Measurements from ENCODE around the gene PIGQ.

Gene PIGQ

GRCh38 chr16:549544-550263, 20.1 kb upstream of the PIGQ start:
- Histone ChIP-seq H3K4me1 (ENCODE audit: control insufficient read depth, insufficient read depth, low read length) (no peaks in the 10 kb centered on the region), H3K36me3 (ENCODE audit: control insufficient read depth in 2 of 2, insufficient read depth in 2 of 2, low read length in 2 of 2) (peaks cover 0 to 5% of the 10 kb centered on the region in 2 donors), H3K9ac (ENCODE audit: low read length in 2 of 2) (no peak overlapping the region), H3K4me3 (ENCODE audit: low read length in 2 of 2) (no peak overlapping the region), H3K27ac (ENCODE audit: low read length) (no peak overlapping the region), H3K9me3 (ENCODE audit: control insufficient read depth in 2 of 2, low read length in 2 of 2) (no peaks in the 10 kb centered on the region), H3K27me3 (ENCODE audit: control insufficient read depth in 1 of 2, insufficient read depth in 2 of 2, low read length in 2 of 2) (no peaks in the 10 kb centered on the region)

GRCh38 chr16:551210-551609, 18.6 kb upstream of the PIGQ start:
- Histone ChIP-seq H3K9me3 (ENCODE audit: control insufficient read depth in 2 of 2, low read length in 2 of 2) (no peaks in the 10 kb centered on the region), H3K4me3 (ENCODE audit: low read length in 2 of 2) (no peak overlapping the region), H3K9ac (ENCODE audit: low read length in 2 of 2) (no peak overlapping the region), H3K4me1 (ENCODE audit: control insufficient read depth, insufficient read depth, low read length) (no peaks in the 10 kb centered on the region), H3K27ac (ENCODE audit: low read length) (no peak overlapping the region), H3K27me3 (ENCODE audit: control insufficient read depth in 1 of 2, insufficient read depth in 2 of 2, low read length in 2 of 2) (no peaks in the 10 kb centered on the region), H3K36me3 (ENCODE audit: control insufficient read depth in 2 of 2, insufficient read depth in 2 of 2, low read length in 2 of 2) (peaks cover 0 to 5% of the 10 kb centered on the region in 2 donors)

- Histone ChIP-seq H3K36me3 (ENCODE audit: control insufficient read depth in 2 of 2, insufficient read depth in 2 of 2, low read length in 2 of 2) (peaks cover 0 to 5% of the 10 kb centered on the region in 2 donors), H3K9ac (ENCODE audit: low read length in 2 of 2) (no peak overlapping the region), H3K9me3 (ENCODE audit: control insufficient read depth in 2 of 2, low read length in 2 of 2) (no peaks in the 10 kb centered on the region), H3K4me1 (ENCODE audit: control insufficient read depth, insufficient read depth, low read length) (no peaks in the 10 kb centered on the region), H3K4me3 (ENCODE audit: low read length in 2 of 2) (no peak overlapping the region), H3K27me3 (ENCODE audit: control insufficient read depth in 1 of 2, insufficient read depth in 2 of 2, low read length in 2 of 2) (no peaks in the 10 kb centered on the region), H3K27ac (ENCODE audit: low read length) (no peak overlapping the region)
Observed at GRCh38 chr16:552171-552570, 17.6 kb upstream of the PIGQ start.

- Histone ChIP-seq H3K4me1 (ENCODE audit: control insufficient read depth, insufficient read depth, low read length) (no peaks in the 10 kb centered on the region), H3K9me3 (ENCODE audit: control insufficient read depth in 2 of 2, low read length in 2 of 2) (no peaks in the 10 kb centered on the region), H3K9ac (ENCODE audit: low read length in 2 of 2) (no peak overlapping the region), H3K36me3 (ENCODE audit: control insufficient read depth in 2 of 2, insufficient read depth in 2 of 2, low read length in 2 of 2) (peaks cover 0 to 3% of the 10 kb centered on the region in 2 donors), H3K27ac (ENCODE audit: low read length) (no peak overlapping the region), H3K4me3 (ENCODE audit: low read length in 2 of 2) (no peak overlapping the region), H3K27me3 (ENCODE audit: control insufficient read depth in 1 of 2, insufficient read depth in 2 of 2, low read length in 2 of 2) (peaks cover 2% of the 10 kb centered on the region in 2 donors)
Observed at GRCh38 chr16:553601-554296, 16.0 kb upstream of the PIGQ start.

- Histone ChIP-seq H3K9me3 (ENCODE audit: control insufficient read depth in 2 of 2, low read length in 2 of 2) (no peaks in the 10 kb centered on the region), H3K36me3 (ENCODE audit: control insufficient read depth in 2 of 2, insufficient read depth in 2 of 2, low read length in 2 of 2) (peaks cover 0 to 3% of the 10 kb centered on the region in 2 donors), H3K4me3 (ENCODE audit: low read length in 2 of 2) (no peak overlapping the region), H3K27ac (ENCODE audit: low read length) (no peak overlapping the region), H3K4me1 (ENCODE audit: control insufficient read depth, insufficient read depth, low read length) (no peaks in the 10 kb centered on the region), H3K27me3 (ENCODE audit: control insufficient read depth in 1 of 2, insufficient read depth in 2 of 2, low read length in 2 of 2) (peaks cover 6 to 7% of the 10 kb centered on the region in 2 donors), H3K9ac (ENCODE audit: low read length in 2 of 2) (no peak overlapping the region)
Observed at GRCh38 chr16:554297-554621, 15.5 kb upstream of the PIGQ start.

GRCh38 chr16:554640-555365, 15.0 kb upstream of the PIGQ start:
- H3K36me3 ChIP-seq (ENCODE audit: control insufficient read depth in 2 of 2, insufficient read depth in 2 of 2, low read length in 2 of 2): peaks cover 0 to 3% of the 10 kb centered on the region in 2 donors
- no peak overlapping the region for H3K27ac ChIP-seq (ENCODE audit: low read length)
- peaks cover 2% of the 10 kb centered on the region for H3K4me1 ChIP-seq (ENCODE audit: control insufficient read depth, insufficient read depth, low read length)
- no peak overlapping the region for H3K4me3 ChIP-seq (ENCODE audit: low read length in 2 of 2)
- H3K9ac ChIP-seq (ENCODE audit: low read length in 2 of 2): no peak overlapping the region
- H3K27me3 ChIP-seq (ENCODE audit: control insufficient read depth in 1 of 2, insufficient read depth in 2 of 2, low read length in 2 of 2): peaks cover 11 to 12% of the 10 kb centered on the region in 2 donors
- H3K9me3 ChIP-seq (ENCODE audit: control insufficient read depth in 2 of 2, low read length in 2 of 2): no peaks in the 10 kb centered on the region

GRCh38 chr16:555528-556473, 14.0 kb upstream of the PIGQ start:
- Histone ChIP-seq H3K4me3 (ENCODE audit: low read length in 2 of 2) (no peak overlapping the region), H3K27me3 (ENCODE audit: control insufficient read depth in 1 of 2, insufficient read depth in 2 of 2, low read length in 2 of 2) (peaks cover 11 to 16% of the 10 kb centered on the region in 2 donors), H3K4me1 (ENCODE audit: control insufficient read depth, insufficient read depth, low read length) (peaks cover 4% of the 10 kb centered on the region), H3K9me3 (ENCODE audit: control insufficient read depth in 2 of 2, low read length in 2 of 2) (no peaks in the 10 kb centered on the region), H3K27ac (ENCODE audit: low read length) (no peak overlapping the region), H3K36me3 (ENCODE audit: control insufficient read depth in 2 of 2, insufficient read depth in 2 of 2, low read length in 2 of 2) (peaks cover 0 to 3% of the 10 kb centered on the region in 2 donors), H3K9ac (ENCODE audit: low read length in 2 of 2) (no peak overlapping the region)

- H3K9ac ChIP-seq (ENCODE audit: low read length in 2 of 2): no peak overlapping the region
- peaks cover 4% of the 10 kb centered on the region for H3K4me1 ChIP-seq (ENCODE audit: control insufficient read depth, insufficient read depth, low read length)
- no peak overlapping the region for H3K4me3 ChIP-seq (ENCODE audit: low read length in 2 of 2)
- peaks cover 17 to 24% of the 10 kb centered on the region in 2 donors for H3K27me3 ChIP-seq (ENCODE audit: control insufficient read depth in 1 of 2, insufficient read depth in 2 of 2, low read length in 2 of 2)
- H3K36me3 ChIP-seq (ENCODE audit: control insufficient read depth in 2 of 2, insufficient read depth in 2 of 2, low read length in 2 of 2): peaks cover 0 to 2% of the 10 kb centered on the region in 2 donors
- no peaks in the 10 kb centered on the region for H3K9me3 ChIP-seq (ENCODE audit: control insufficient read depth in 2 of 2, low read length in 2 of 2)
- H3K27ac ChIP-seq (ENCODE audit: low read length): no peak overlapping the region
Observed at GRCh38 chr16:556474-557173, 13.1 kb upstream of the PIGQ start.

- Histone ChIP-seq H3K4me1 (ENCODE audit: control insufficient read depth, insufficient read depth, low read length) (peaks cover 4% of the 10 kb centered on the region), H3K9me3 (ENCODE audit: control insufficient read depth in 2 of 2, low read length in 2 of 2) (no peaks in the 10 kb centered on the region), H3K36me3 (ENCODE audit: control insufficient read depth in 2 of 2, insufficient read depth in 2 of 2, low read length in 2 of 2) (no peaks in the 10 kb centered on the region), H3K4me3 (ENCODE audit: low read length in 2 of 2) (no peak overlapping the region), H3K9ac (ENCODE audit: low read length in 2 of 2) (no peak overlapping the region), H3K27ac (ENCODE audit: low read length) (no peak overlapping the region), H3K27me3 (ENCODE audit: control insufficient read depth in 1 of 2, insufficient read depth in 2 of 2, low read length in 2 of 2) (peaks cover 20 to 30% of the 10 kb centered on the region in 2 donors)
Observed at GRCh38 chr16:557463-558297, 12.1 kb upstream of the PIGQ start.

Data from stomach smooth muscle (tissue), 2 donors.